HG03342 (cell line): ENCODE results near the gene BACH2.
A peak's percentile ranks its signal among the peaks of the same experiment; 100 is the strongest.
"Not testable (repeated sequence)": the region's sequence is repeated elsewhere in the genome, so short reads cannot be mapped to it uniquely, and the experiment has no call there.

ENCODE experiments used
- ATAC-seq: cut with Tn5 transposase; IDR thresholded peaks from one replicate; pipeline ENCODE4 v1.9.1; 2021; ENCODE audit warnings: mild to moderate bottlenecking, moderate library complexity; ENCODE audit not compliant: unreplicated experiment

BACH2 gene

GRCh38 chr6:90039911-90040310, 256.7 kb downstream of the BACH2 start:
- ATAC-seq, result no peak

GRCh38 chr6:90038961-90039653, 257.5 kb downstream of the BACH2 start:
- ATAC-seq, result no peak

GRCh38 chr6:90036963-90037362, 259.7 kb downstream of the BACH2 start:
- no peak for ATAC-seq

GRCh38 chr6:90035047-90035723, 261.5 kb downstream of the BACH2 start:
- ATAC-seq, result no peak

DNA sequence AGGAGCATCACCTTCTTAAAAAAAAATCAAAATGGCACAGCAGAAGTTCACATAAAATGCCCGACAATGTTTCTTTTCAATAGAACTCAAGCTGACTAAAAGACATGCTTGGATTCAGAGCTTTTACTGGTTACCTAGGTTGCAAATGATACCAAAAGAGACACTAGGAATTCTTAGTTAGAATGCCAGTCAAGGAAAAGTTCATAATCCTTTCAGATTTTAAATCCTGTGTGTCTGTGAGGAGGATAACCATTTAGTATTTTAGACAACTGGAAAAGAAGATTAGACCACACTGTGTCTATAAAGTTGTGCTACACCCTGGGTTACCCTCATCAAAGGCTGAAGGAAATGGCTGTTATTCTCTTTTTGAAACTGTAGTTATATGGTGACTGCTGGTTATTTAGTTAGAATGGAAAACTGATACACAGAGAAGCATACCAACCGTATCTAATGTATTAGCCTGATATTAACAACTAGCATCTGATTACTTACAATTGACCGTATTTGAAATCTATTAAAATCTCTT, 262.8 kb downstream of the BACH2 start:
- ATAC-seq, result no peak

- not testable (repeated sequence) for ATAC-seq
These were observed 264.0 kb downstream of the BACH2 start for GRCh38 chr6:90032489-90033212.

GRCh38 chr6:90028995-90029635, 267.5 kb downstream of the BACH2 start:
- ATAC-seq, result no peak

DNA sequence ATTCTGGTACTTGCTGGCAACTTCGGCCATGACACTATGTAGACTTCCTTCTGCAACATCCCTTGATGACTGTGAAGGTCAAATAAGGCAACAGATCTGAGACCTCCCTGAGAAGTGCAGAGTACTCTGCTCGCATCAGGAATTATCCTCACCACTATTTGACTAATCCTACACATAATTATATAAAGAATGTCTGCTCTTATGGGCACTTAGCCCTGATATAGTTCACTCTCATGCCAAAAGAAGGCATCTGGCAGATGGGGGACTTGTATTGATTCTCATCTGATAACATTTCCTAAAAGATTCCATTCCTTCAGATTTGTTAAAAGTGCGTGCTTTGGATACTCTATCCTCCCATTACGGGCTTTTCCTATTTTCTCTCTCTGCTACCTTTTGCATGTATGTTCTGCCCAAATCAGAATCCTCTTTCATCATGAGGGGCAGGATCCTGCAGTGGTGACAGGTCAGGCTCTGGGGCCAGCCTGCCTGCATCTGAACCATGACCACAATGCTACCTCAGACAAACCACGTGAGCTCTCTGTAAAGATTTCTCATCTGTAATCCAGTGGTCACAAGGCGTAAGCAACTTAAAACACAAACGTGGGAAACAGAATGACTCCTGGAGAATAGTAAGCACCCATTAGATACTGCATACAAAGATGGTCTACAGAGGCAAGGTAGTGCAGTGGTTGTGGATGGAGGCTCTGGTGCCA, 268.4 kb downstream of the BACH2 start:
- no peak for ATAC-seq

- ATAC-seq, result no peak
These were observed 270.4 kb downstream of the BACH2 start for GRCh38 chr6:90026216-90026615.

- ATAC-seq, result no peak
These were observed 271.1 kb downstream of the BACH2 start for GRCh38 chr6:90025523-90026061.

DNA sequence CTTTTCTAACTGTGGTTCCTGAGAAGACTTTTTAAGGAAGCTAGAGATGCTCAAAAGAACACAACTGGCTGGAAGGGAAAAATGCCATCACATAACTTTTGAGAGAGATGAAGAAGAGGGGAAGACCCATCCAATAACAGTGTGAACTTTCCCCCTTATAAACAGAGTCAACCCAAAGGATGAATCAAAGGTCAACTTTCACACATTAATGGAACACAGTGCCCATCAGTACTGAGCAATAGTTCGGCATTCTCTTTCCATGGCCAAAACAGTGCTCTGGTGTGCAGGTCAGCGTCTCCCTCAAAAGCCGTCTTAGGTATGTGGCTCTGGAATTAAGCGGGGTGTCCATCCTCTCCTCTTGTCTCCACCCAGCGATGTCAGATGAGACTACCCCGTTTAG, 272.0 kb downstream of the BACH2 start:
- no peak for ATAC-seq

DNA sequence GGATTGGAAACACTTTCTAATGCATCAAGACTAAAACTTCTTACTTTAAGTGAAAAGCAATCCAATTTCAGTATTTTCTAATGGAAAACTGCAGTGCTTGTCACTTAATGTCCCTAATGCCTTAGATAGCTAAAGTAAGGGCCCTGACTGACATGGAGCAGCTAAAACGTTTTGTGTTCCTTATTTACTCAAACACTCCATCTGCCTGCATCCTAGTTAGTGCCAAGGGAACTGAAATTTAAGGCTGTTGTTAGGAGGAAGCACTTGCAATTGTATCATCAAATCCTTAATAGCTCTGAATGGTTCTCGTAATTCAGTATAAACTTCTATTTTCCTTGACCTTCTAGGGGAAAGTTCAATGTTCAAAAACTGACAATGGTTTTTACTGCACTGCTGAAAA, 274.9 kb downstream of the BACH2 start:
- ATAC-seq, result no peak

- ATAC-seq, result no peak
These were observed 275.9 kb downstream of the BACH2 start for GRCh38 chr6:90020746-90021145.

- no peak for ATAC-seq
These were observed 277.4 kb downstream of the BACH2 start for GRCh38 chr6:90019216-90019615.

DNA sequence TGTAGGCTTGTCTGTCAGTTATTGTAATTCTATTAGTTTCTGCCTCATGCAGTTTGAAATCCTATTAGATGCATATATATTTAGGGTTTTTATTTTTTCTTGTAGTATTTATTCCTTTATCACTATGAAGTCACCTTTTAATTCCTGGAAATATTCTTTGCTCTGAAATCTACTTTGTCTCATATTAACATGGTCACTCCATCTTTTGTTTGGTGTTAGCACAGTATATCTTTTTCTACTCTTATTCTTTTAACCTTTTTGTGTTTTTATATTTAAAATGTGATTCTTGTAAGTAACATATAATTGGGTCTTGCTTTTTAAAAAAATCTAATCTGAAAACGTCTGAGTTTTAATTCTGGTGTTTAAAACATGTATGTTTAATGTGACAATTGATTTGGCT, 280.8 kb downstream of the BACH2 start:
- no peak for ATAC-seq

- peak; percentile 35 for ATAC-seq
These were observed 287.6 kb downstream of the BACH2 start for GRCh38 chr6:90008908-90009501.

GRCh38 chr6:90008189-90008907, 288.3 kb downstream of the BACH2 start:
- peak; percentile 51 for ATAC-seq

- no peak for ATAC-seq
These were observed 291.4 kb downstream of the BACH2 start for GRCh38 chr6:90005048-90005827.

GRCh38 chr6:90004511-90004910, 292.1 kb downstream of the BACH2 start:
- no peak for ATAC-seq
